Heart left ventricle (tissue), 13 donors: Measurements from ENCODE around the gene PRIMA1.

Source experiments
- POLR2A ChIP-seq, 2 donors: fragments of 450-650 bp; IDR thresholded peaks; one replicate each; pipeline ENCODE4 v1.6.1; 2017; ENCODE audit warnings: antibody characterized with exemption in 2 of 2, mild to moderate bottlenecking in 2 of 2, moderate library complexity in 2 of 2
- TF ChIP-seq, protein P1 (sequence below), 12 donors: fragments of 200-600 bp; sonication (generic) in 4 of 12; IDR thresholded peaks; one replicate each; pipeline versions ENCODE4 v1.5.0 to v1.8.0; 2018 to 2022; ENCODE audit warnings: antibody characterized with exemption in 12 of 12, mild to moderate bottlenecking in 5 of 12
- donor health status: ischemic (EF 13 %, LVEDD 7.1; RV severe dilation, severe dysfunction).
- donor health status: DM: no; HTN: yes; CAD: no.
- donor health status: DM: no; HTN: no; CAD: no.
- donor health status: ischemic (EF 25% LVEDD 6.9; RV normal size, moderate dysfunction).
- donor health status: ischemic (EF 25% LVEDD 5.7; RV mildly dilated, moderate dysfunction).
- donor health status: ischemic (EF 35%, LVEDD 5.7; RV mildly dilated, moderate dysfunction).
- donor health status: nonischemic (EF 11% LVEDD 7.7; RV severe dilation, severe dysfunction).
- donor health status: DM: yes; HTN: yes; CAD: no.
- donor health status: PGD.
- donor health status: ischemic (EF 29% LVEDD 5.4; RV normal size, mild dysfunction).
- donor health status: nonischemic (EF 23%, LVEDD 6.1; RV moderate dilation, normal function).

DNA sequence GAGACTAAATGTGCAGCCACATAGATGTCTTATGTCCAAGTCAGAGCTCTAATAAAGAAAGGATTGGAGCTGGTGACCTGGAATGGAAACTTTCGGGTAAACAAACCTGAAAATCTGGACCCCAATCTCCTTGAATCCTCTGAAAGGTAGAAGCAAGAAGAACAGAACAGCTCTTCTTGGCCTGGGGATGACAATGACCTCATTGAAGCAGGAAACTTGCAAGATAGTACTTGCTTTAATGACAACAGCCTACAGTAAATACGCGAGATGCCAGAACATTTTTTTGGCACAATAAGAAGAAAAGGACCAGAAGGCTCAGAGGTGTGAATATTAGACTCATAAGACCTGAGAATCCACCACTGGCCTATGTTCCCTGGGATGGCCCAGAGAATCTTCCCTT, 4.1 kb upstream of the PRIMA1 start:
- no peak for TF ChIP-seq POLR2A (IDR thresholded peaks at IDR 0.05)
- TF ChIP-seq, protein P1, sequence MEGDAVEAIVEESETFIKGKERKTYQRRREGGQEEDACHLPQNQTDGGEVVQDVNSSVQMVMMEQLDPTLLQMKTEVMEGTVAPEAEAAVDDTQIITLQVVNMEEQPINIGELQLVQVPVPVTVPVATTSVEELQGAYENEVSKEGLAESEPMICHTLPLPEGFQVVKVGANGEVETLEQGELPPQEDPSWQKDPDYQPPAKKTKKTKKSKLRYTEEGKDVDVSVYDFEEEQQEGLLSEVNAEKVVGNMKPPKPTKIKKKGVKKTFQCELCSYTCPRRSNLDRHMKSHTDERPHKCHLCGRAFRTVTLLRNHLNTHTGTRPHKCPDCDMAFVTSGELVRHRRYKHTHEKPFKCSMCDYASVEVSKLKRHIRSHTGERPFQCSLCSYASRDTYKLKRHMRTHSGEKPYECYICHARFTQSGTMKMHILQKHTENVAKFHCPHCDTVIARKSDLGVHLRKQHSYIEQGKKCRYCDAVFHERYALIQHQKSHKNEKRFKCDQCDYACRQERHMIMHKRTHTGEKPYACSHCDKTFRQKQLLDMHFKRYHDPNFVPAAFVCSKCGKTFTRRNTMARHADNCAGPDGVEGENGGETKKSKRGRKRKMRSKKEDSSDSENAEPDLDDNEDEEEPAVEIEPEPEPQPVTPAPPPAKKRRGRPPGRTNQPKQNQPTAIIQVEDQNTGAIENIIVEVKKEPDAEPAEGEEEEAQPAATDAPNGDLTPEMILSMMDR (IDR thresholded peaks at IDR 0.05) = no peak
